Measurements from ENCODE around the gene TRIO.
"Not testable (repeated sequence)": the region's sequence is repeated elsewhere in the genome, so short reads cannot be mapped to it uniquely, and the experiment has no call there.

Gene TRIO

DNA sequence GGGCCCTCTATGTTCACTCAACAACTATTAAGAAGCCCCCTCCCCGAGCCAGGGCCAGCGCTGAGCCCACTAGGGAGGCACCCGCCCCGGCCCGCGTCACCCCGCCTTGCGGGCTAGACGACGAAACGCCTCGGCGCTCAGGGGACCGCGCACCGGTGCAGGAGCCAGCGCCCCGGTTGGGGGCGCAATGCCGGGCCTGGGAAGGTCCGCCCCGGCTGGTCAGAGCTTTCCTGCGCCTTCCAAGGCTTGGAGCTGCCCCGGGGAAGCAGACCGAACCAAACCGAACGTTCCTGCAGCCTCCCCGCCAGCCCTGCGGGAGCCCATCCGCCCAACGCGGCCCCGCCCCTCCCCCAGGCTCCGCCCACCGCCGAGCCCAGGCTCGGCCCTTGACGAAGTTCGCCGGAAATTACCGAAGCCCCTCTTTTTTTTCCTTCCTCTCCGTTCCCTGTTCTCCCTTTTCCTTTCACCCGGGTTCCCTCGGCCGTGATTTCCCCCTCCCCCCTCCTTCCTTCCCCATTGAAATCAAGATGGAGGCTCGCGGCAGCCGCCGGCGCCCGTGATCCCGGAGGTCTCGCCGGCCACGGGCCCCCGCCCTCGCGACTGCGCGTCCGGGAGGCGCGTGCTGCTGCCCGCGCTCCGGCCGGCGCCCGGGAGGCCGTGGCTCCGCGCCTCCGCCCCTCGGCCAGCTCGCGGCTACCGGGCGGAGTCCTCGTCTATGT is at the start of gene TRIO:
TSS of gene TRIO (plus strand) at position 516 of the 719 bp plus-strand sequence. CDS start 384 bp downstream, outside the sequence.
- DNase-seq, result peak; percentile 92

GRCh38 chr5:14097380-14097779 is 45.8 kb upstream of the TRIO start:
- not testable (repeated sequence) for DNase-seq

GRCh38 chr5:14097998-14098471 is 45.1 kb upstream of the TRIO start:
- DNase-seq, result no peak

DNA sequence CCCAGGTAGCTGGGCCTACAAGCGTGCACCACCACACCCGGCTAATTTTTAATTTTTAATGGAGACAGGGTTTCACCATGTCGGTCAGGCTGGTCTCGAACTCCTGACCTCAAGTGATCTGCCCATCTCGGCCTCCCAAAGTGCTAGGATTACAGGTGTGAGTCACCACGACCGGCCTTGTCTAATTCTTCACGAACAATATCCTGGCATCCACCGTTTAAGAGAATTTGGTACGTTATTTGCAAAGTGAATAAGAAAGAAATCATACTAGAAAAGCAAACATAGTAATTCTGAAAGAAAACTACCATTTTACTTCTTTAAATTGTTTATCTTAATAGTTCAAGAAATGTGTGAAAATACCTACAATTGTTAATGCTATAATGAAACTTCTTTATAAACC is 42.9 kb upstream of the TRIO start:
- no peak for DNase-seq

- DNase-seq, result no peak
Observed at GRCh38 chr5:14101922-14102321, 41.2 kb upstream of the TRIO start.

DNA sequence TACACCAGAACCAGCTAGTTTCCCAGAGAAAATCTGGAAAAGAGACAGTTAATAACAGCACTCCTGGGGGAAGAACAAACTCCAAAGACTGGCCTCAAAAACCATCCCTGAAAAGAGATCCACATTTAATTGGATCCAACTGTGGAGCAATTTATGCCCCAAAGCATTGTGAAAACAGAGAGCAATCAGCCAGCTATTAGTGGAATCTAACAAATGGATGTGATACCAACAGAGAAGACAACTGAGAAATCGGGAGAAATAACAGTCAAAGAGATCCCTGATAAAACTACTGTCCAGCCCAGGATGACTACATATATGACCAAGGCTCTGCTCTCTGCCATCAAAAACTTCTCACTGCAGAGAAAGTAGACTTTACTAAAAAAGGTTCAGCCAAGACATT is 40.5 kb upstream of the TRIO start:
- DNase-seq, result no peak

DNA sequence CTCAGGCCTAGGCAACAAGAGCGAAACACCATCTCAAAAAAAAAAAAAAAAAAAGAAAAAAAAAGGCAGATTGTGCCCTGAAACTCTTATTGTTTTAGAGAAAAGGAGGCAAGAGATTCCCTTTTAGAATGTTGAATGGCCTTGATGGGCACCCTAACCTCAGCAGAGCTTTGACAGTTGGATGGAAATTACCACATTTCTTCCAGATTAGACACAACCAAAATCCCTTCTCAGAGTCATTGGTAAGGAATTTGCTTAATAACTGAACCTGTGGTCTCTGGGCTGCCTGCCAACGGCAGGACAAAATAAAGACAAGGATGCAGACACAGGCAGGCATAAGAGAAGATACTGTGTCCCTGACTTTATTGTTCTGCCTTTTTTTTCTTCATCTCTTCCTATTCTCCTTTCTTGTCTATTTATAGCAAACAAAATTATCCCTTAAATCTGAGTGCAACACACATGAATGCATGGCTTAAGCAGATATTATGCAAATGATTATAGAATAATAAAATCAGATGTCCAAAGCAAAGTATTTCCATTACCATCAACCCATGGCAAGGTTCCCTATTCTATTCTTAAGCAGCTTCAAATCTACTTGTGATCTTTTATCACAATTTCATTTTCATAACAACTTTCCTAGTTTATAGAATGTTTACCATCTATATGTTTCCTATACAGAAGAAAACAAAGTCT is 37.3 kb upstream of the TRIO start:
- DNase-seq, result peak; percentile 15

DNA sequence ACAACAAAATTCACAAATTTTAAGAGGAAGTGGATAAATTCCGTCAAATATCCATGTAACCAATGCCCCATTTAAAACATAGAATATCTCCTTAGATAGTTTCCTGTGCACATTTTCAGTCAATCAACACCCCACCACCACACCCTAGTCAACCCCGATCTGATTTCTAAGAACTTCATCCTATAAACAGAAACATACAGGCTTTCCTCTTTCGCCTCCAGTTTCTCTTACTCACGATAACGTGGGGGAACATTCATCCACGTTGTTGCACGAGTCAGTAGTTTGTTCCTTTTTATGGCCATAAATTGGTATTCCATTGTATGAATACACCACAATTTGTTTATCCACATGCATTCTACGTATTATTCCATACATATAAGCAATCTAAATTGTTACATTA is 35.6 kb upstream of the TRIO start:
- peak; percentile 75 for DNase-seq

DNA sequence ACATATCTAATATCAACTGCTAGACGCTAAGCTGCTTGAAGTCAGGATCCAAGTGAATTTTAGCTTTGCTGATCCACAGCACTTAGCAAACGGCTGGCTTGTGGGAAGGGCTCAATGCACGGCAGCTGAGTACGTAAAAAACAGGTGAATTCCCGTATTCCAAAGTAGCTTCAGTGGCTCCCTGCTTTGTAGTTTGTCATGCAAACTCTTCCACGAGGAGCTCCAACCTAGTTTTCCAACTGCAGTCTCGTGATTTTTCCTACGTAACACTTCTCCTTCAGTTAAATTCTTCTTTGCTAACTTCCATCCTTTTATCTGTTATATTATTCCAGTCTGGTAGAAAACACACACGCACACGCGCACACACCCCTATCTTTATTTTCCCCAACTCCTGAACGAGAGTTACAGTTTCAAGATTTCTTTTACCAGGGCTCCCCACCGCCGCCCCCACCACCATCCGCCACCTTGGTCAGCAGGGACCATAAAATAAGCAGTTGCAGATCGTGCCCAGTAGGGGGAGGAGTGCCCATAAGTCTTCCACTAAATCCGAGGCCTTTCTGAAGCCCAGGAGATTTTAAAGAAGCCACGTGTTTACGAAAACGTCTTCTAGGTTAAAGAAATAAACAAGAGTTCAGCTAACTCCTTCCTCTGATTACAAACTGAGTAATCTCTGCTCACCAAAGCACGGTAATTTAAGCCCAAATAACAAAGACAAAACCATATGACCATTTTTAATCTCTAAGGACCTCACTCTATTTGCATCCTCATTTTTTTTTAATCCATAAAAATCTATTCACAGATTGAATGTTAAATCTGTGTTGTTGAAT is 34.8 kb upstream of the TRIO start:
- DNase-seq, result peak; percentile 75

GRCh38 chr5:14109041-14109747 is 33.9 kb upstream of the TRIO start:
- peak; percentile 78 for DNase-seq

GRCh38 chr5:14109771-14110170 is 33.4 kb upstream of the TRIO start:
- DNase-seq, result no peak

GRCh38 chr5:14110196-14110595 is 32.9 kb upstream of the TRIO start:
- DNase-seq, result no peak

- DNase-seq, result no peak
Observed at GRCh38 chr5:14110680-14111079, 32.5 kb upstream of the TRIO start.

- DNase-seq, result no peak
Observed at GRCh38 chr5:14112998-14113652, 30.0 kb upstream of the TRIO start.

DNA sequence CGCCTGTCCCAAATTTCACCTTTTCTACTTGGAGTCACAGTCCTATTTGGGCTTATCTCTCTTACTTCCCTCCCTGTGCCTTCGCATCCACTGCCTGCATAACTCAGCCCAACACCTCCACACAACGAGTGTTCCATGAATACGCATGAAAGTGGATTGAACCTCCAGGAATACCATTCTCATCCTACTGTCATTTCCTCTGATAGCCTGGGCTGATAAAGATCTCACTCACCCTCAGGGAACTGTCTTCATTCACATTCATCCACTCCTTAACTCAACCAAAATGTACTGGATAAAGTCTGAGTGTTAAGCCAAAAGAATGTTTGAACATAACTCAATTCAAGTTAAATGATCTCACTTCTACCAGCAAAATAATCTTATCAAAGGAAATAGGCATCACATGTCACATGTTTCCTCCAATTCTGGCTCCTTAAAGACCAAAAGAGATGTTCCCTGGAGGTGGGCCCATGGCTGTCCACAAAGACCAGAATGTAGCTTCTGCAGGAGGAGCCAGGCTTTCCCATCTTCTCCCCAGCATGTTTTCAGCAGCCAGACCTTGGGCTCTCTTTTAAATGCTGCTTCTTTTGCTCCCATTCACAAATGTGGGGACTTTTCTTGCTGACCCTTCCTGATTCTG is 28.4 kb upstream of the TRIO start:
- no peak for DNase-seq

GRCh38 chr5:14115323-14115895 is 27.7 kb upstream of the TRIO start:
- no peak for DNase-seq

DNA sequence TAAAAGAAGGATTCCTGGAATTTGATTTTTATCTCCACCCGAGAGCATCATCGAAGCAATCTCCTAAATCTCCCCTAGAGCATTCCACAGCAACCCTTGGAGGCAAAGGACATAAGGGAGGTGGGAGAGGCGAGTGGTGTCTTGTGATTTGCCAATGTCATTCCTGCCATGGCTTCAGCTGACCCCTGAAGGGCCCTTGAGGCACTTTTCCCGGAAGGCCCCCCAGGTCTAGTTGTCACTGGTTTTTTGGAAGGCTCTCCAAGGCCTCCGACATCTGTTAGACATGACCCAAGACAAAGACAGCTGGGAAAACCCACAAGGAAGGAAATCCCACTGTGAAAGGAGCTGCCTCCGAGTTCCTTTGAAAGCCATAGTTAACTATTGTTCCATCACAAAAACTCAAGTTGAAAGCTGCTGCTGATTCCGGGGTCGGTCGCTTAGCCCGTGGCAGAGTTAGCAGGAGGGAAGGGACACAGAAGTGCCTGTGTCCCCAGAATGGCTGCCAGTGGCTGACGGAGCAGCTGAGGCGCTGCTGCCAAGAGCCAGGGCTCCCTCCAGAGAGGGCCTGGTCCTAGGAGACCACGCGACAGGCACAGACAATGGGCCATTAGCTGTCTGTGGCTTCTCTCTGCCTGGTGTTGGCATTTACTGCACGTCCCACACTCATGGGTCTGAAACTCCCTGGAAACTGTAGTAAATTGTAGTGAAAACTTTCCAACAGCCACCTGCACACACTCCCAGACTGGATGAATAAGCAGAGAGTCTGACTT is 24.4 kb upstream of the TRIO start:
- no peak for DNase-seq

DNA sequence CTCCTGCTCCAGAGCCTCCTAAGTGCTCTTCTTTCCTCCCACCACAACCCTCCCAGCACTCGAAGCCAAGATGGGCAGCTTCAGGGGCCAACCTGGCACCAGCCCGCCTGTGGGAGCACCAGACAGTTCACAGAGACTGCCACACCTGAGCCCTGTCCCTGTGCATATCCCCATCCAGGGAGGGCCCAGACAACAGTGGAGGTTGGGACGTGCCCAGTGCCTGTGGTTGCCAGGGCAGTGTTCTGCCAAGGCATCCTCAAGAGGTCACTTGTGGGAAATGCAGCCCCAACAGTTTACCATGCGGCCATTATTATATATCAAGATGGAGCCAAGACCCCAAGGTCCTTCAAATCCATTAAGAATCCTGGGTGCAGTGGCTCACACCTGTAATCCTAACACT is 23.0 kb upstream of the TRIO start:
- no peak for DNase-seq

DNA sequence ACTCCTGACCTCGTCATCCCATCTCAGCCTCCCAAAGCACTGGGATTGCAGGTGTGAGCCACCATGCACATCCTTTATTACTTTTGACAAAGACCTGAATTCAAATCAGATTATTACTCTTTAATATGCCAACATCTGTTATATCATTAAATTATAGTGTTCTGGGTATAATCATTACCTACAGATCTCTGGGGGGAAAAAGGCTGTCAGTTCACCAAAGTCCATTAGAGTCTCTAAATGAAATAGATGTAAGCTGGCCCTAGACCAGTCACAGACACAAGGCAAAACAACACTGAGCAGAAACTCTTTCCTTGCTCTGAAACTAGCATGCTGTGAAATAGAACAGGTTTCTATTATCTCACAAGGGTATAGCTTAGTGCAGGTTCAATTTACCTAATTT is 21.6 kb upstream of the TRIO start:
- DNase-seq, result no peak

GRCh38 chr5:14122089-14122488 is 21.1 kb upstream of the TRIO start:
- DNase-seq, result no peak

DNA sequence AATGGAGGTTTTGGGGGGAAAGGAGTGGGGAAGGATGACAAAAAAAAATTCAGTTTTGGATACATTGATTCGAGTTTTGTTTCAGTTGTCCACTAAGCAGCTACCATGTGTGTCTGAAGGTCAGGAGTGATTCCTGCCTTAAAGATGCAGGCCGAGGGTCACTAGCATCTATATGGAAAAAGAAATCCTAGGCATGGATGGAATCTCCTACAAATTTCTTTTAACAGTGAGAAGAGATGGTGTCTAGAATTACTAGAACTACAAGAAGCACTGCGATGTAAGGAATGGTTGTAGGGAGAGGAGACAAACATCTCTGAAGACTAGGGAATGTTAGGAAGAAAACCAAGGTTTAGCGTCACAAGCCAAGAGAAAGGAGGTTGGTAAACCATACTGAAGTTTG is 19.6 kb upstream of the TRIO start:
- DNase-seq, result no peak

Measured in suppressor macrophage treated with lipopolysaccharide for 4 hours (primary cell).